ENCODE data around the gene GTPBP2. TPM values are rescaled to one million over a fixed set of nuclear protein-coding genes. Genes with fewer than 3 reads are reported as not detected.
"Not testable (repeated sequence)": the region's sequence is repeated elsewhere in the genome, so short reads cannot be mapped to it uniquely, and the experiment has no call there.

GTPBP2 gene
- total RNA-seq, 1 experiment from 2014 or later, result 72.2 TPM

- no peak overlapping the region for H3T11ph ChIP-seq (ENCODE audit: low read length)
- no peak overlapping the region for H3K9ac ChIP-seq (ENCODE audit: extremely low read depth, insufficient read length, low read length)
- H2BK12ac ChIP-seq (ENCODE audit: insufficient read length, low read depth, low read length), result no peak overlapping the region
- no peak overlapping the region for H4K8ac ChIP-seq (replicated peaks; ENCODE audit: insufficient read length, low read depth, low read length)
- H3K23ac ChIP-seq (ENCODE audit: insufficient read length, low read depth, low read length), result no peak overlapping the region
- no peak for DNase-seq
- H3K36me3 Mint-ChIP-seq (ENCODE audit: insufficient read depth in 1 of 3, low read depth in 3 of 3), result peaks cover 9 to 33% (median 28%) of the 10 kb centered on the region in 3 experiments; a peak in 6 of 7 replicates
- no peak overlapping the region for H2AK5ac ChIP-seq (ENCODE audit: insufficient read length, low read length)
- H3K27me3 ChIP-seq (ENCODE audit: insufficient read depth, low read length), result no peaks in the 10 kb centered on the region
- H3K9me3 Mint-ChIP-seq, result no peaks in the 10 kb centered on the region; a peak in 1 of 5 replicates
- no peak overlapping the region for H2BK15ac ChIP-seq (ENCODE audit: low read depth, low read length)
- H3K4ac ChIP-seq (ENCODE audit: low read depth, low read length), result no peak overlapping the region
- H3K27me3 Mint-ChIP-seq (ENCODE audit: low read depth), result no peaks in the 10 kb centered on the region
- peak overlapping the region; percentile 94 to 96; a peak in 4 of 5 replicates for H3K4me3 Mint-ChIP-seq
- peaks cover 6% of the 10 kb centered on the region for H3K23me2 ChIP-seq (ENCODE audit: insufficient read length, low read depth, low read length, poor library complexity, severe bottlenecking)
- no peak overlapping the region for H3K14ac ChIP-seq (ENCODE audit: insufficient read depth, low read length)
- no peaks in the 10 kb centered on the region for H3K9me3 ChIP-seq (ENCODE audit: control insufficient read depth, low read depth, low read length)
- H3K27ac ChIP-seq (ENCODE audit: insufficient read length, low read depth, low read length), result no peak overlapping the region
- WGBS (ENCODE audit: extremely low coverage, insufficient read length, low lambda C conversion rate), result no CpG with 5 or more reads among the region's 9 CpGs
- H2BK5ac ChIP-seq (ENCODE audit: insufficient read length, low read length), result no peak overlapping the region
- peaks cover 3% of the 10 kb centered on the region for H3K79me1 ChIP-seq (ENCODE audit: insufficient read depth, low read depth, low read length, poor library complexity, severe bottlenecking)
- H3K79me2 ChIP-seq (ENCODE audit: insufficient read depth, low read length), result peaks cover 9% of the 10 kb centered on the region; the same call in 1 of the 2 replicates
- no peak overlapping the region for H4K91ac ChIP-seq (ENCODE audit: insufficient read length, low read depth, low read length)
- no peaks in the 10 kb centered on the region for H4K20me1 ChIP-seq (ENCODE audit: control insufficient read depth, insufficient read depth, insufficient read length)
- peak overlapping the region in 1 of 3 experiments; percentile 97; a peak in 1 of 7 replicates for H3K27ac Mint-ChIP-seq
- H3K56ac ChIP-seq (ENCODE audit: insufficient read length, low read depth, low read length), result no peak overlapping the region
- no peak overlapping the region for H2AFZ ChIP-seq (ENCODE audit: low read length)
- H3K4me1 ChIP-seq (ENCODE audit: insufficient read depth, low read length), result no peaks in the 10 kb centered on the region; the same call in 1 of the 2 replicates
- no peak overlapping the region for H2BK120ac ChIP-seq (ENCODE audit: low read depth, low read length, poor library complexity, severe bottlenecking)
- H2BK20ac ChIP-seq (ENCODE audit: low read depth, low read length, poor library complexity, severe bottlenecking), result no peak overlapping the region
- H3K4me2 ChIP-seq (ENCODE audit: insufficient read depth, insufficient read length, low read length), result no peak overlapping the region
- no peak overlapping the region for H4K5ac ChIP-seq (ENCODE audit: insufficient read length, low read depth, low read length)
- no peak for TF ChIP-seq CTCF (conservative IDR thresholded peaks at IDR 0.05)
- H3K18ac ChIP-seq (ENCODE audit: insufficient read length, low read depth, low read length), result no peak overlapping the region
- peaks cover 27 to 28% of the 10 kb centered on the region in 2 experiments for H3K4me1 Mint-ChIP-seq
Measured at GRCh38 chr6:43634702-43635303, 5.7 kb upstream of the GTPBP2 start.

GRCh38 chr6:43633002-43633401 lies 3.9 kb upstream of the GTPBP2 start:
- H3K18ac ChIP-seq (ENCODE audit: insufficient read length, low read depth, low read length), result not testable (repeated sequence)

More at GRCh38 chr6:43633002-43633401, 3.9 kb upstream of the GTPBP2 start:
- H2BK15ac ChIP-seq (ENCODE audit: low read depth, low read length); H3K23ac ChIP-seq (ENCODE audit: insufficient read length, low read depth, low read length); H3K79me2 ChIP-seq (ENCODE audit: insufficient read depth, low read length); H2BK20ac ChIP-seq (ENCODE audit: low read depth, low read length, poor library complexity, severe bottlenecking); H3K27ac Mint-ChIP-seq; H3K4me3 Mint-ChIP-seq; H2BK120ac ChIP-seq (ENCODE audit: low read depth, low read length, poor library complexity, severe bottlenecking); H3K79me1 ChIP-seq (ENCODE audit: insufficient read depth, low read depth, low read length, poor library complexity, severe bottlenecking); H3T11ph ChIP-seq (ENCODE audit: low read length); DNase-seq; H2BK12ac ChIP-seq (ENCODE audit: insufficient read length, low read depth, low read length); H3K4ac ChIP-seq (ENCODE audit: low read depth, low read length); H3K27me3 ChIP-seq (ENCODE audit: insufficient read depth, low read length); H4K5ac ChIP-seq (ENCODE audit: insufficient read length, low read depth, low read length); H3K9ac ChIP-seq (ENCODE audit: extremely low read depth, insufficient read length, low read length); H3K27me3 Mint-ChIP-seq (ENCODE audit: low read depth); H3K56ac ChIP-seq (ENCODE audit: insufficient read length, low read depth, low read length); H4K8ac ChIP-seq (replicated peaks; ENCODE audit: insufficient read length, low read depth, low read length); H3K9me3 Mint-ChIP-seq; H2BK5ac ChIP-seq (ENCODE audit: insufficient read length, low read length); H3K4me2 ChIP-seq (ENCODE audit: insufficient read depth, insufficient read length, low read length); H4K91ac ChIP-seq (ENCODE audit: insufficient read length, low read depth, low read length); H3K14ac ChIP-seq (ENCODE audit: insufficient read depth, low read length); H2AK5ac ChIP-seq (ENCODE audit: insufficient read length, low read length); H3K9me3 ChIP-seq (ENCODE audit: control insufficient read depth, low read depth, low read length); H3K4me1 ChIP-seq (ENCODE audit: insufficient read depth, low read length); H2AFZ ChIP-seq (ENCODE audit: low read length); H4K20me1 ChIP-seq (ENCODE audit: control insufficient read depth, insufficient read depth, insufficient read length); H3K27ac ChIP-seq (ENCODE audit: insufficient read length, low read depth, low read length): not testable (repeated sequence)
- WGBS (ENCODE audit: extremely low coverage, insufficient read length, low lambda C conversion rate), result no CpG with 5 or more reads among the region's 7 CpGs
- H3K4me1 Mint-ChIP-seq, result peaks cover 24 to 25% of the 10 kb centered on the region in 2 experiments
- H3K23me2 ChIP-seq (ENCODE audit: insufficient read length, low read depth, low read length, poor library complexity, severe bottlenecking), result peaks cover 14% of the 10 kb centered on the region
- H3K36me3 Mint-ChIP-seq (ENCODE audit: insufficient read depth in 1 of 3, low read depth in 3 of 3), result peaks cover 4 to 19% (median 17%) of the 10 kb centered on the region in 3 experiments; a peak in 5 of 7 replicates
